Measurements from ENCODE around the gene LHX3.

GRCh38 chr9:136197930-136198604 lies 6.9 kb downstream of the LHX3 start:
- TF ChIP-seq CTCF (IDR thresholded peaks at IDR 0.05): no peak
- TF ChIP-seq POLR2A (IDR thresholded peaks at IDR 0.05): no peak
